ENCODE data around the gene FARS2.

GRCh38 chr6:5520796-5521195 lies 259.5 kb downstream of the FARS2 start:
- TF ChIP-seq CTCF (conservative IDR thresholded peaks at IDR 0.05) = no peak
- no peak for TF ChIP-seq ZFX (IDR thresholded peaks at IDR 0.05)
